ENCODE measurements around the gene WSCD2. TPM values are rescaled to one million over a fixed set of nuclear protein-coding genes. Genes with fewer than 3 reads are reported as not detected.

WSCD2 gene
- total RNA-seq, 1 donor from 2014 or later: 3.3 TPM

DNA sequence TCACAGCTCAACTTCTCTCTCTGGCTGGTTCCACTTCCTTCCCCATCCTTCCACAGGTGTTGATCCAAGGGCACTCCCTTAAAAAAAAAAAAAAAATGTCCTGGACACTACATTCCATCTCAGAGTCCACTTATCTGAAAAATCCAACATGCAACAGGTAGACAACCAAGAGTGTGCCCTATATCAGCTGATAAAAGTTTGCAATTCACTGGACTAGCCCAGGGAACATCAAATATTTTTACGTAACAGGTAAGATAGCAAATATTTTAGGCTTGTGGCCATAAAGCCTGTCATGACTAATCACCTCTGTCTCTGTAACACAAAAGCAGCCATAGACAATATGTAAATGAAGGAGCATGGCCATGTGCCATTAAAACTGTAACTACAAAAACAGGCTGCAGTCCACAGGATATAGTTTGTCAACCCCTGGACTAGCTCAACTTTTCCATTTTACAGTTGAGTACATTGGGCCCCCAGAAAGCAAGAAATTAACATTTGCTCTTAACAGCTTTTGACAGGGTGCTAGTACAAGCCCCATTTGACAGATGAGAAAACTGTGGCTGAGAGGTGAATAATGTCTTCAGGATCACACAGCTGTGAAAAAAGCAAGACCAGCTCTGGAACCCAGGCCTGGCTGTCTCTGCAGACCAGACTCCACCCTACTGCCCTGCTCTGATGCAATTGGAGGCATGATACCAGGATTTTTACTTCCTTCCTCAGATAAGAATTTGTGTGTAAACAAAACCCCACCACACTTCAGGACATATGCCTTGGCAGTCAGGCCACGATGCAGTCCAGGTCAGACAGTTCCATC is 141.2 kb downstream of the WSCD2 start:
- no peak for DNase-seq

DNA sequence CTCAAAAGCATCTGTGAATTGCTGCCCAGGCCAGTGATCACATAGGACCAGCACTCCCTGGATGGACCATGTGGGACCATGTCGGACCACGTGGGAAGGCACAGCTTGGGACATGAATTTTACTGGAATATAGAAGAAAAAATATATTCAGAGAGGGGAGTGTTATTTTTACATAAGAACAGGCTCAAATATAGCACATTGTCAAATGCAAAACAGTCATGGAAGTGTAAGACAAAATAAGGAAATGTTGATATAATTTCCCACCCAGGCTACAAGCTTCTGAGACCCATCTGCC is 141.7 kb downstream of the WSCD2 start:
- DNase-seq: no peak

DNA sequence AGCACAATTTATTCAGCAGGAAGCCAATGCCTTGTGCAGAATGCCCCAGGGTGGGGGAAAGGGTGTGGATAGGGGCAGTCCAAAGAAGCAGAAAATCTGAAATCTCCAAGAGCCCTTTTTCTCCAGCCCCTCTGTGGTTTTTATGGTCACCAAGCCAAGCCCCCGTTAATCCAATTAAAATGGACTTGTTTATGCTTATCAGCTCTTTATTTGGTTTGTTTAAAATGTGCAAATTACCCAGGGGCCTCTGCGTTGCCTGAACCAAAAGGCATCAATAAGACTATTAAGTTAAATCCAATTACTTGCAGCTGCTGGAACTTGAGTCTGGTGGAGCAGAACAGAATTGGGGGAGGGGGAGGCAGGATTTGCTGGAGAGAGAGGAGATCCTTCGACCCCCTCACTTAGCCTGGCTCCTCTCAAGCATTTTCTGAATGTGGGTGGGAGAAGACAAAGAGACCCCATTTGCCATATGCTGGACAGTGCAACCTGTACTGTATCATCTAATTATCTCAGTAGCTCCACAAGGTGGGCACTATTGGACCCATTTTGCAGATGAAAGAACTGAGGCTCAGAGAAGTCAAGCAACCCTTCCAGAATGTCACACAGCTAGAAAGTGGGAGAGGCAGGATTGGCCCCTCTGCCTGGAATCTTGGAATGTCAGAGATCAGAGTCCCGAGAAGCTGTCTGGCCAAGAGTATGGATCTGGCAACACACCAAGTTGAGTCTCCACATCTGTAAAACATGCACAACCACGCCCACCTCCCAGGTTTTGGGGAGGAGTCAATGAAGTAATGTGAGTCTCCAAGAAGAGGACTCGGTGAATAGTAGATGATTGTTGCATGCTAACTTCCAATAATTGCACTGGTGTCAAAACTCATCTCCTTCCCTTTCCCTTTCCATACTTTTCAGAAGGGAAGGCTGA is 143.1 kb downstream of the WSCD2 start:
- DNase-seq: no peak

DNA sequence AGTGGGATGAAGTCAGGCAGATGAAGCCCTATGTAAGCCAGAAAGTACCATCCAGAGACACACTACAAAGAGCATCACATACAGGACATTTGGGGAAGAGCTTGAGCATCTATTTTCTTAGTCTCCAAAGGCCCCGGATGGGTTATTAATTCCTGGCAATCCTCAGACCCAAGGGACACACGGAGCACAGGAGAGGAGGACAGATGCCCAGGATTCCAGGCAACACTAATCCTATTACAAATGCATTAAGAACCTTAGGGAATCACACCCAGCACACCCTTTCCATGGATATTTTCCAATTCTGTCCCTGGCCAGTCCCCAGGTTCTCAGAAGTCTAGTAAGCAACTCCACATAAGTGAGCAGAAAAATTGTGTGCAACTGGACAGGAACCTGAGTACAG is 144.1 kb downstream of the WSCD2 start:
- no peak for DNase-seq

DNA sequence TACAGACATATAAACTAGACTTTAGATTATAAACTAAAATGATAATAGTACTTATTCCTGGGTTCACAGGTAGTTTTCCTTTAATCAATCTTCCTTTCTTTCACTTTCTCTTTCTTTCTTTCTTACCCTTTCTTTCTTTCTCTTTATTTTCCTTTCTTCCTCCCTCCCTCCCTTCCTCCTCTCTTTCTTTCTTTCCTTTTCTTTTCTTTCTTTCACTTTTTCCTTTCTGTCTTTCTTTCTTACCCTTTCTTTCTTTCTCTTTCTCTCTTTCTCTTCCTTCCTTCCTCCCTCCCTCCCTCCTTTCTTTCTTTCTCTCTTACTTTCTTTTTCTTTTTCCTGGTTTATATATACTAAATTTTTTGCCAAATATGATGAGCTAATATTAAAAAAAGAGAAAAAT is 148.5 kb downstream of the WSCD2 start:
- no peak for DNase-seq

DNA sequence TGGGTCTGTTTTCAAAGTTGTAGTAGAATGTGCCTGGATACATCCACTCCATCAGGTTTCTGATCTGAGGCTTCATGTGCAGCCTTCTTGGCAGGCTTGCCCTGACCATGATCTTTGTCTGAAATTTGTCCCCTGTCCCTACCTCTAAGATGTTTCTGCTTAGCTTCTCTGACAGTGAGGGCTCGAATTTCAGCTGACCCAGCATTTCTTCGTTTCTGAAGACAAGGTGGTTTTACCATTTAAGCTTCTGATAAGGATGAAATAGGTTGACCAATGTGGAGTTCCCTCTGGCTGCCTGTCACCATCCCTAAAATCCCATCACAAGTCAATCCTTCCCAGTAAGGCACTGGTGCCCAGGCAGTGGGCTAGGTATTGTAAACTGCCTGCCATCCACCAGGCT is 153.1 kb downstream of the WSCD2 start:
- DNase-seq: no peak

DNA sequence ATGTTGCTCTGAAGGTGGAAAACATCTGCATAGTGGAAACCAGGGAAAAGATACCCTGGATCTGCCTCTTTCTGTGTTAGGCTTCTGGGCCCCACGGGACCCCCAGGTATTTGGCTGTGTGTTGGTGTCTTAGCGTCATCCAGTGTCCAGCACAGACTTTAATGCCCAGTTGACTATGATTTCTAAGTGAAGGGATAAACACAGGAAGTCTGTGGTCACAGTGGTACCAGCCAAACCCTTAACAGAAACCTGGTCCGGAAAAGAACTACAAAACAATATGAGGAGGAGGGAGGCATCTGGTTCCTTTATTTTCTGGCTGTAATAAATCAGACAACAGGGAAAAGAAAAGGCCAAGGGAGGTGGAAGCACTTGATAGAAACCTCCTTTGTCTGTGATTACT is 153.6 kb downstream of the WSCD2 start:
- DNase-seq: no peak

DNA sequence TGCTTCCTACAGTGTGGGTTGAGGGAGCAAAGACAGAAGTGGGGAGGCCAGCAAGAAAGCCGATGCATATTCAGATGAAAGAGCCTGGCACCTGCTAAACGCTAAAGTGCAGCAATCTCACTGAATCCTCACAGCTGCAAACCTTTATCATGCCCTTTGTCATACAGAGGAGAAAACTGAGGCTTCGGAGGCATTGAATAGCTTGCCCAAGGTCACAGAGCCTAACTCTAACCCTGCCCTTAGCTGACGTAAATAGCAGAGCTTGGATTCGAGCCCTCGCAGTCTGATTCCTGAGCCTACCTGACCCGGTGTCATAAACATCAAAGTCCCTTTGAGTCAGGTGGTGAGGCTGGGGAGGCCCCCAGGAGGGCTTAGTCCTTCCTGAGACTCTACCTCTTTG is 155.1 kb downstream of the WSCD2 start:
- DNase-seq: no peak

DNA sequence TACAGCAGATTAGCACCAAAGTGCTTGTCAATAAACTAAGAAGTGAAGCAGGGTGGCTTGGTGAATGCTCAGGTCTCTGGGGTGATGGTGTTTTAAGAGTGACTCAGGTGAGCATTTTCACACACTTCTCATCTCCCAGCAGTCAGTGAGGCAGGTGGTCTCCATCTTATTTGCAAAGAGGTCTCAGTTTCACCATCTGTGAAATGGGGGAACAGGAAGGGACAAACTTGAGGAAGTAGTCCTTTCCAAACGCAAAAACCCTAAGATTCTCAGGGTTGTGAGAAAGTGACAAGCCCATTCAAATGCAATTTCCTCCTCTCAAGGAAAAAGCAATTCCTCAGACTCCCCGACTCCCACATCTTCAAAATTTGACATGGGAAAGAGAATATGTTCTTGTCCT is 155.9 kb downstream of the WSCD2 start:
- no peak for DNase-seq

DNA sequence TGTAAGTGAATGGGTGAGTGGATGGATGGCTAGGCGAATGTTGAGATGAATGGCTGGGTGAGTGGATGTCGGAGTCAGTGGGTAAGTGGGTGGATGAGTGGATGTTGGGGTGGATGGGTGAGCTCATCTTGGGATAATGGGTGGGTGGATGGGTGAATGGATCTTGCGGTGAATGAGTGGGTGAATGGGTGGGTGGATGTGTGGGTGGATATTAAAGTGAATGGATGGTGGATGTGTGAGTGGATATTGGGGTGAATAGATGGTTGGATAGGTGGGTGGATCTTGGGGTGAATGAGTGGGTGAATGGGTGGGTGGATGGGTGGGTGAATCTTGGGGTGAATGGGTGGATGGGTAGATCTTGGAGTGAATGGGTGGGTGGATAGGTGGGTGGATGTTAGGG is 158.1 kb downstream of the WSCD2 start:
- no peak for DNase-seq

DNA sequence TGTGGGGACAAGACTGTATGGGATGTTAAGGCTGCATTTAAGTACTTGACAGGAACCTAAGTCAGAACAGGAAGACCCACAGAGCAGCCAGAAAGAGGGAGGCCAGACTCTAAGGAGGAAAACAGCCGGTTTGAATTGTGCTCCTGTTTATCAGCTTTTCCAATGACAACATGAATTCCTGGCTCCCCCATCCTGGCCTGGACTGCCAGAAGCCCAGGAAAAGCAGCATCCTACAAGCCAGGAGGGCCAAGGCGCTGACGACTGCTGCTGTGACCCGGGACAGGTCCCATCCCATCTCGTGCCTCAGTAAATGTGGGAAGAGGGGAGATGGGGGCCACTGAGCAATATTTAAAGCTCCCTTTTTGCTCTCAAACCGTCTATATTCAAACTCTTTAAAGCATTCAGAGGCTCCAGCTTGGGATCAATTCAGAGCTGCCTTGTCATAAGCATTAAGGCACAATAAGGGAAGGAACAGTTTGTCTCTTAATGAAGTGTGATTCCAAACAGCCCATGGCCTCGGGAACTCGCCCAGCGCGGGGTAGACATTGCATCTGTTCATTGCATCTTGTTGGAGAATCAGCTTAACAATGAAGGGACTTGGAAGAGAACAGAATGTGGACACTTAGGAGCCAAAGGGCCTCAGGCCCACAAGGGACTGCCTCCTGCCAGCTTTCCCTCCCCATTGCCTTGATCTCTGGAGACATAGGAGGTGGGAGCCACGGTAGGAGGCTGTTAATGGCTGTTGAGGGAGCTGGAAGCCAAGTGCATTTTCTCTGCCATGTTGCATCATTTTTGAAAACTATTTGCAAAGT is 160.5 kb downstream of the WSCD2 start:
- DNase-seq: no peak

DNA sequence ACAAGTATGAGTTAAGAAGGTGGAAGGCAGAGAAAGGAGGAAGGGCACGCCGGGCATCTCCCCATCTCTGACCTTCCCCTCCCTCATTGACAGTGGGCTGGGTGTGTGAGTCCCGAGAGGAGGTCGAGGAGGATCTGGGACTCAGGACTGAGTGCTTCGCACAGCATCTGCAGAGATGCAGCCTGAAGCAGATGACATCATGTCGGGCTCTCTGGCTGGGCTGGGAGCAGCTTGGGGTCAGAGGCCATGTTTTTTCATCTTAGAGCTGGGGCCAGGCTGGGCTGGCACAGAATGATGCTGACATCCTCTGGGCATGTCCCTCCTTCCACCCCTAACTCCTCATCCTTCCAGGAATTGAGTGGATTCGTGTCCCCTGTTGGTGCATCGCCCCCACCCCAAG is 166.6 kb downstream of the WSCD2 start:
- DNase-seq: no peak

DNA sequence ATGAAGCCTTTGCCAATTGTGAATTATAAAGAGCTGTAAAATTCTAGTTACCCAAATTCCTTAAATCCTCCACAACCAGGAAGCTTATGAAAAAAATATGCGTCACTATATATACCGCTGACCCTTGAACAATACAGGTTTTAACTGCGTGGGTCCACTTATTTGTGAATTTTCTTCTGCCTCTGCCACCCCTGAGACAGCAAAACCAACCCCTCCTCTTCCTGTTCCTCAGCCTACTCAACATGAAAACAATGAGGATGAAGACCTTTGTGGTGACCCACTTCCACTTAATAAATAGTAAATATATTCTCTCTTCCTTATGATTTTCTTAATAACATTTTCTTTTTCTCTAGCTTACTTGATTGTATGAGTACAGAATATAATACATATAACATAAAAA is 167.9 kb downstream of the WSCD2 start:
- no peak for DNase-seq

DNA sequence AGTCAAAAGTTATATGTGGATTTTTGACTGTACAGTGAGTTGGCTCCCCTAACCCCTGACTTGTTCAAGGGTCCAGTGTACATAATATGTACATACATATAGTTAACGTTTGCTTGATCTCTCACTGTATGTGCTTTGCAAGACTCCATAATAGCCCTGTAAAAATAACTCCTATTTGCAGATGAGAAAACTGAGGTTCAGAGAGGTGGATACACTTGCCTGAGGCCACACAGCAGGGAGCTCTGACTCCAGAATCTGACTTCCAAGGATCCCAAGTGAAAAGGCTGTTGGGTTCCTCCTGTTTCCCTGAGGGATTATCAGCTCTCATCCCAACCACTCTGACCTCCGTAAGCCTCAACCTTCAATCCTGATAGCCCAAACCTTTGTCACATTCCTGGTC is 168.3 kb downstream of the WSCD2 start:
- no peak for DNase-seq

DNA sequence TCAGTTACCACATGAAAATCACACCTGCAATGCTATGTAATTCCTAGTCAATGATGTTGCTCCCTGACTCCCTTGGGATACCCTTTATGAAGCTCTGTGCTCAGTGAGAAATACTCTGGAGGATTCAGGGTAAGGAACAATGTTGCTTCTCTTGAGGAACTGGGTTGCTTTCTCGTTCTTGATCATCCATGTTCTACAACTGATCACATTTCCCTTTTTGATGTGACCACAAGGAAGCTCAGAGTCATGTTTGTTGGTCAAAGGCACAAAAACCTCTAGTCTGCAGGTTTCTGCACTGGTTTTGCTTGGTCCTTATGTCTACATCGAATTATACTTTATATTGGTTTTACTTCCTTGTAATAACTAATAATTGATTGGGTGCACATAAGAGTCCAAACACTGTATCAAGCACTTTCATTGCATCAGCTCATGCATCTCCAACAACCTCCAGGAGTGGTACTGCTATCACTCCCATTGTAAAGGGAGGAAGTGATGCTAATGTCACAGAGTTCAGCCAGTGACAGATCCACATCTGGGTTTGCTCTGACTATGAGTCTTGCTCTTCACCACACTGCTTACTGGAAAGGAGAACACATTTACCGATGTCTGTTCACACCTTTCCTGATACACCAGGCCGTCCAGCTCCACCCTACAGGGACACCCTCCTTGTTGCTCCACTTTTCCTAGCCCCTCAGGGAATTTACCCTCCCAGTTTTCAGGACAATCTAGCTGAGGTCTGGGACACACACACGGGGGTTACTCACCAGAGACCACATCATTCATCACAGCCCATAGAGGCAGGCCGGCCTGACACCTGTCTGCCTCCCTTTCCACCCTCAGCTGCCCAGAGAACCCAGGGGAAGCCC is 169.0 kb downstream of the WSCD2 start:
- no peak for DNase-seq

DNA sequence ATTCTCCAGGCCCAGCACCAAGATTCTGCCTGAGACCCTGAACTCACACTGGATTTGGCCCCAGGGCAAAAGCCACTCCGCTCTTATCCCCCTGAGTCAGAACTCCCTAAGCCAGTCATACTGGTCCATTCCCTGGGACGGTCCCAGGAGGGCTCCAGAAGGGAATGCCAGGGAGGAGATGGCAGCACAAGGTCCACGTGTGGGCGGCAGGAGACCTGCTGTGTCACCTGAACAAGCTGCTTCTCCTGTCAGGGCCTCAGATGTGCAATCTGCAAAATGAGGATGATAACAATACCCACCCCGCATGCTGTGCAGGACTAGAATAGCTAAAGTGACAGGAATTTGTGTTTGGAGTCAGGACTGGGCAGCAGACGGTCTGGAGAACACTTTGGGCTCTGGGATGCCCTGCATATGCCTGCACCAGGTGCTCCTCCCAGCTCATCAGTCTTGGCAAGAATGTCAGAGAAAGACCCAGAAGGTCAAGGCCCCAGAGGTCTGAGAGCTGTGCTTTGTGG is 169.7 kb downstream of the WSCD2 start:
- DNase-seq: no peak

DNA sequence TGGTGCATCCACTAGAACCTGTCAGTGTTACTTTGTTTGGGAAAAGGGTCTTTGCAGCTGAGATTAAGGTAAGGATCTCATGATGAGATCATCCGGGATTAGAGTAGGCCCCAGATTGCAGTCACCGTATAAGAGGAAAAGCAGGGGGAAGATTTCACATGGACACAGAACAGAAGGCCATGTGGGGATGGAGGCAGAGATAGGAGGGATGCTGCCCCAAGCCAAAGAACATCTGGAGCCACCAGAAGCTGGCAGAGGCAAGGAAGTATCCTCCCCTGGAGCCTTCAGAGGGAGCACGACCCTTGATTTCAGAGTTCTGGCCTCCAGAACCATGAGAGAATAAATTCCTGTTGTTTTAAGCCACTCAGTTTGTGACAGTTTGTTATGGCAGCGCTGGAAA is 170.4 kb downstream of the WSCD2 start:
- DNase-seq: no peak

Measured in occipital lobe (tissue), 2 donors.